Measurements from ENCODE around the gene FGFR2. TPM values are rescaled to one million over a fixed set of nuclear protein-coding genes. Genes with fewer than 3 reads are reported as not detected.

The FGFR2 gene
- total RNA-seq, 2 experiments from 2014 or later = 0.14 to 0.22 TPM

- H3K4me3 Mint-ChIP-seq = no peak overlapping the region
- H3K9me3 Mint-ChIP-seq = no peaks in the 10 kb centered on the region
- CTCF ChIA-PET = no interaction called here
Measured at GRCh38 chr10:121497513-121498470, 100.5 kb downstream of the FGFR2 start.

DNA sequence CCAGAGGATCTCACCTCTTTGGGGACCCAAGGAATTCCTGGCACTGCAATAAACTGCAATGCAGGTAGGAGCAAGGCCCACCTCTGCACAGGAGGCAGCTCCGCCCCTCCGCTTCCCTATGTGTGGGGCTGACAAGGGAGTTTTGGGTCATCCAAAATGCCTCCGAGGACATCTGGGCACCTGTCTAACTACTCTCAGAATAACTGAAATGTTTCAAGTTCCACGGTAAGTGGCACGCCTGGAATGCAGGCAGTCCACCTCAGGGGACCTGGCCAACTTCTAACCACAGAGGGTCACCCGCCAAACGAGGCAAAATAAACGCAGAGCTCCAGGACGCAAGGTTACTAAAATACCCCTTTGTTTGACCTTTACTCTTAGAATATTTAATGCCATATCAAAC, 102.5 kb downstream of the FGFR2 start:
- ChIA-PET POLR2A (no interaction called here), CTCF (no interaction called here)
- H3K4me1 ChIP-seq (ENCODE audit: insufficient read depth, low read length) = no peaks in the 10 kb centered on the region
- intact Hi-C loops (cut with DNase I, micrococcal nuclease) = no loop called here
- Mint-ChIP-seq H3K27me3 (no peaks in the 10 kb centered on the region), H3K4me1 (ENCODE audit: low read depth) (no peaks in the 10 kb centered on the region), H3K27ac (no peak overlapping the region), H3K36me3 (ENCODE audit: low read depth) (no peaks in the 10 kb centered on the region), H3K4me3 (no peak overlapping the region), H3K9me3 (no peaks in the 10 kb centered on the region)
- no peak for DNase-seq
- no peak overlapping the region for H3K27ac ChIP-seq (ENCODE audit: low read depth in 1 of 2, low read length in 2 of 2)
- no peaks in the 10 kb centered on the region for H3K27me3 ChIP-seq (ENCODE audit: control insufficient read depth in 1 of 2, insufficient read depth in 2 of 2, low read length in 2 of 2)
- TF ChIP-seq, protein P1, sequence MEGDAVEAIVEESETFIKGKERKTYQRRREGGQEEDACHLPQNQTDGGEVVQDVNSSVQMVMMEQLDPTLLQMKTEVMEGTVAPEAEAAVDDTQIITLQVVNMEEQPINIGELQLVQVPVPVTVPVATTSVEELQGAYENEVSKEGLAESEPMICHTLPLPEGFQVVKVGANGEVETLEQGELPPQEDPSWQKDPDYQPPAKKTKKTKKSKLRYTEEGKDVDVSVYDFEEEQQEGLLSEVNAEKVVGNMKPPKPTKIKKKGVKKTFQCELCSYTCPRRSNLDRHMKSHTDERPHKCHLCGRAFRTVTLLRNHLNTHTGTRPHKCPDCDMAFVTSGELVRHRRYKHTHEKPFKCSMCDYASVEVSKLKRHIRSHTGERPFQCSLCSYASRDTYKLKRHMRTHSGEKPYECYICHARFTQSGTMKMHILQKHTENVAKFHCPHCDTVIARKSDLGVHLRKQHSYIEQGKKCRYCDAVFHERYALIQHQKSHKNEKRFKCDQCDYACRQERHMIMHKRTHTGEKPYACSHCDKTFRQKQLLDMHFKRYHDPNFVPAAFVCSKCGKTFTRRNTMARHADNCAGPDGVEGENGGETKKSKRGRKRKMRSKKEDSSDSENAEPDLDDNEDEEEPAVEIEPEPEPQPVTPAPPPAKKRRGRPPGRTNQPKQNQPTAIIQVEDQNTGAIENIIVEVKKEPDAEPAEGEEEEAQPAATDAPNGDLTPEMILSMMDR (IDR thresholded peaks at IDR 0.05) = no peak
- peaks cover 0 to 7% of the 10 kb centered on the region in 2 experiments for H3K9me3 ChIP-seq (ENCODE audit: control insufficient read depth in 1 of 2, insufficient read depth in 1 of 2, low read length in 2 of 2)
- H3K36me3 ChIP-seq (ENCODE audit: insufficient read depth, low read length) = no peaks in the 10 kb centered on the region
- H3K4me3 ChIP-seq (ENCODE audit: low read length) = no peak overlapping the region
- ATAC-seq (ENCODE audit: poor library complexity) = no peak

More at GRCh38 chr10:121497513-121498470, 100.5 kb downstream of the FGFR2 start:
- TF ChIP-seq, protein P1 (IDR thresholded peaks at IDR 0.05) = no peak
- Mint-ChIP-seq H3K36me3 (ENCODE audit: low read depth) (no peaks in the 10 kb centered on the region), H3K27ac (no peak overlapping the region), H3K27me3 (no peaks in the 10 kb centered on the region), H3K4me1 (ENCODE audit: low read depth) (no peaks in the 10 kb centered on the region)
- no peak overlapping the region for H3K4me3 ChIP-seq (ENCODE audit: low read length)
- peaks cover 0 to 7% of the 10 kb centered on the region in 2 experiments for H3K9me3 ChIP-seq (ENCODE audit: control insufficient read depth in 1 of 2, insufficient read depth in 1 of 2, low read length in 2 of 2)
- ATAC-seq (ENCODE audit: poor library complexity) = no peak
- POLR2A ChIA-PET = no interaction called here
- no peak overlapping the region for H3K27ac ChIP-seq (ENCODE audit: low read depth in 1 of 2, low read length in 2 of 2)
- H3K27me3 ChIP-seq (ENCODE audit: control insufficient read depth in 1 of 2, insufficient read depth in 2 of 2, low read length in 2 of 2) = no peaks in the 10 kb centered on the region
- DNase-seq = no peak
- no peaks in the 10 kb centered on the region for H3K36me3 ChIP-seq (ENCODE audit: insufficient read depth, low read length)
- intact Hi-C loops (cut with DNase I, micrococcal nuclease) = no loop called here
- H3K4me1 ChIP-seq (ENCODE audit: insufficient read depth, low read length) = no peaks in the 10 kb centered on the region

GRCh38 chr10:121494296-121494695, 103.9 kb downstream of the FGFR2 start:
- Mint-ChIP-seq H3K27ac (no peak overlapping the region), H3K4me3 (no peak overlapping the region), H3K36me3 (ENCODE audit: low read depth) (no peaks in the 10 kb centered on the region), H3K9me3 (no peaks in the 10 kb centered on the region), H3K27me3 (no peaks in the 10 kb centered on the region), H3K4me1 (ENCODE audit: low read depth) (no peaks in the 10 kb centered on the region)
- POLR2A ChIA-PET = no interaction called here
- Histone ChIP-seq H3K36me3 (ENCODE audit: insufficient read depth, low read length) (no peaks in the 10 kb centered on the region), H3K4me3 (ENCODE audit: low read length) (no peak overlapping the region), H3K9me3 (ENCODE audit: control insufficient read depth in 1 of 2, insufficient read depth in 1 of 2, low read length in 2 of 2) (peaks cover 0 to under 1% of the 10 kb centered on the region in 2 experiments), H3K4me1 (ENCODE audit: insufficient read depth, low read length) (no peaks in the 10 kb centered on the region), H3K27ac (ENCODE audit: low read depth in 1 of 2, low read length in 2 of 2) (no peak overlapping the region), H3K27me3 (ENCODE audit: control insufficient read depth in 1 of 2, insufficient read depth in 2 of 2, low read length in 2 of 2) (no peaks in the 10 kb centered on the region)
- TF ChIP-seq, protein P1 (IDR thresholded peaks at IDR 0.05) = no peak
- CTCF ChIA-PET = no interaction called here
- DNase-seq (no peak), ATAC-seq (ENCODE audit: poor library complexity) (no peak)
- intact Hi-C loops (cut with DNase I, micrococcal nuclease) = no loop called here

All from CD4-positive, alpha-beta T cell (primary cell).